Panc1 (cell line): ENCODE results near the gene LENG8. TPM values are rescaled to one million over a fixed set of nuclear protein-coding genes. Genes with fewer than 3 reads are reported as not detected.

Experiments
- ATAC-seq: fragments of 200-7000 bp; cut with Tn5 transposase; 2 replicates; pipeline ENCODE4 v1.9.1; 2020; ENCODE audit warnings: mild to moderate bottlenecking, moderate library complexity
- BruUV-seq: library from RNA; stranded (reverse); fragments of 400-500 nt; replicated peaks from 2 replicates; lab custom pipeline; 2021; lab: Mats Ljungman, UMichigan
- CTCF ChIA-PET: fragments of 300-600 bp; sonication (Branson Sonifier 250); formaldehyde crosslinking; loops from one replicate; lab custom pipeline; 2022; ENCODE audit warnings: antibody characterized with exemption; lab: Charles Lee
- POLR2A ChIA-PET: fragments of 300-600 bp; sonication (Branson Sonifier 250); formaldehyde crosslinking; loops from one replicate; lab custom pipeline; 2022; ENCODE audit warnings: antibody characterized with exemption; lab: Charles Lee
- DNase-seq: peaks from one replicate; pipeline ENCODE4 v3.0.0-alpha.2; 2010; ENCODE audit warnings: low read depth, low spot score
- H3K27ac ChIP-seq: 2 replicates; pipeline ENCODE4 v1.5.1; 2011; ENCODE audit warnings: mild to moderate bottlenecking, low read length, inconsistent platforms
- H3K27me3 ChIP-seq: fragments of 200-500 bp; sonication (Bioruptor generic); 2 replicates; pipeline ENCODE4 v1.6.0; 2014; ENCODE audit warnings: low read length, inconsistent platforms; ENCODE audit not compliant: control insufficient read depth, insufficient read depth
- H3K36me3 ChIP-seq: fragments of 200-500 bp; sonication (Bioruptor generic); 2 replicates; pipeline ENCODE4 v1.5.1; 2014; ENCODE audit warnings: inconsistent platforms, mild to moderate bottlenecking, low read length, moderate library complexity; ENCODE audit not compliant: control insufficient read depth, insufficient read depth
- H3K4me1 ChIP-seq: 2 replicates; pipeline ENCODE4 v1.5.1; 2011; ENCODE audit warnings: inconsistent platforms, mild to moderate bottlenecking, low read length, moderate library complexity; ENCODE audit not compliant: control insufficient read depth, insufficient read depth
- H3K4me3 ChIP-seq, 2 experiments: 2 replicates each; pipeline ENCODE4 v1.5.1; 2011 to 2012; ENCODE audit warnings: low read depth in 2 of 2, low read length in 2 of 2, mild to moderate bottlenecking in 2 of 2, inconsistent platforms in 1 of 2, moderate library complexity in 1 of 2
- H3K9me3 ChIP-seq: fragments of 200-500 bp; sonication (Bioruptor generic); 2 replicates; pipeline ENCODE4 v1.5.1; 2014; ENCODE audit warnings: low read depth, mild to moderate bottlenecking, inconsistent platforms, low read length, moderate library complexity; ENCODE audit not compliant: control insufficient read depth, insufficient read depth
- CTCF ChIP-seq: fragments of 450-650 bp; IDR thresholded peaks from 2 replicates; pipeline ENCODE4 v1.5.1; 2017; ENCODE audit warnings: mild to moderate bottlenecking
- POLR2AphosphoS5 ChIP-seq: IDR thresholded peaks from 2 replicates; pipeline ENCODE4 v1.6.1; 2012; ENCODE audit warnings: mild to moderate bottlenecking, low read depth, low read length, moderate library complexity
- SIN3A ChIP-seq: IDR thresholded peaks from 2 replicates; pipeline ENCODE4 v1.6.1; 2012; ENCODE audit warnings: low read depth, mild to moderate bottlenecking, low read length, moderate library complexity, borderline replicate concordance; ENCODE audit not compliant: insufficient read depth
- TCF7L2 ChIP-seq: IDR thresholded peaks from 2 replicates; pipeline ENCODE4 v1.6.1; 2011; ENCODE audit warnings: mild to moderate bottlenecking, low read depth, low read length, inconsistent platforms
- in situ Hi-C: cut with HindIII; loops from 2 replicates; pipeline ENCODE4 v1.10.0; 2016; ENCODE audit warnings: low sequenced_read_pairs, low pct_unique_long_range_greater_than_20kb
- intact Hi-C: fragments of 100-400 bp; cut with micrococcal nuclease; formaldehyde crosslinking; loops from one replicate; pipeline ENCODE4 v1.10.0; 2022; ENCODE audit not compliant: unreplicated experiment
- total RNA-seq: library from RNA; stranded (reverse); gene quantifications from one replicate; pipeline ENCODE4 v1.2.1, GENCODE V29; 2021; ENCODE audit not compliant: unreplicated experiment
- TF ChIP-seq, protein P1 (sequence below), 2 experiments: IDR thresholded peaks; 2 replicates each; pipeline ENCODE4 v1.6.1; 2011 to 2012; ENCODE audit warnings: low read depth in 2 of 2, control low read depth in 1 of 2, low read length in 1 of 2, mild to moderate bottlenecking in 1 of 2, moderate library complexity in 1 of 2; ENCODE audit not compliant: insufficient read depth in 1 of 2

Gene LENG8
- total RNA-seq, 1 experiment from 2014 or later: 268 TPM

- peaks cover 20% of the 10 kb centered on the region for H3K4me1 ChIP-seq
- H3K27ac ChIP-seq: no peak overlapping the region
- no peak overlapping the region for H3K4me3 ChIP-seq
- ChIA-PET CTCF (interaction anchor here (0.6 to 1.1 kb wide), 2 partner anchors 34 to 268 kb away, joined by 4 to 5 read pairs; no protein-coding TSS in a partner anchor), POLR2A (no interaction called here)
- intact Hi-C loops (no loop called here), in situ Hi-C loops (no loop called here)
- TF ChIP-seq, protein P1, sequence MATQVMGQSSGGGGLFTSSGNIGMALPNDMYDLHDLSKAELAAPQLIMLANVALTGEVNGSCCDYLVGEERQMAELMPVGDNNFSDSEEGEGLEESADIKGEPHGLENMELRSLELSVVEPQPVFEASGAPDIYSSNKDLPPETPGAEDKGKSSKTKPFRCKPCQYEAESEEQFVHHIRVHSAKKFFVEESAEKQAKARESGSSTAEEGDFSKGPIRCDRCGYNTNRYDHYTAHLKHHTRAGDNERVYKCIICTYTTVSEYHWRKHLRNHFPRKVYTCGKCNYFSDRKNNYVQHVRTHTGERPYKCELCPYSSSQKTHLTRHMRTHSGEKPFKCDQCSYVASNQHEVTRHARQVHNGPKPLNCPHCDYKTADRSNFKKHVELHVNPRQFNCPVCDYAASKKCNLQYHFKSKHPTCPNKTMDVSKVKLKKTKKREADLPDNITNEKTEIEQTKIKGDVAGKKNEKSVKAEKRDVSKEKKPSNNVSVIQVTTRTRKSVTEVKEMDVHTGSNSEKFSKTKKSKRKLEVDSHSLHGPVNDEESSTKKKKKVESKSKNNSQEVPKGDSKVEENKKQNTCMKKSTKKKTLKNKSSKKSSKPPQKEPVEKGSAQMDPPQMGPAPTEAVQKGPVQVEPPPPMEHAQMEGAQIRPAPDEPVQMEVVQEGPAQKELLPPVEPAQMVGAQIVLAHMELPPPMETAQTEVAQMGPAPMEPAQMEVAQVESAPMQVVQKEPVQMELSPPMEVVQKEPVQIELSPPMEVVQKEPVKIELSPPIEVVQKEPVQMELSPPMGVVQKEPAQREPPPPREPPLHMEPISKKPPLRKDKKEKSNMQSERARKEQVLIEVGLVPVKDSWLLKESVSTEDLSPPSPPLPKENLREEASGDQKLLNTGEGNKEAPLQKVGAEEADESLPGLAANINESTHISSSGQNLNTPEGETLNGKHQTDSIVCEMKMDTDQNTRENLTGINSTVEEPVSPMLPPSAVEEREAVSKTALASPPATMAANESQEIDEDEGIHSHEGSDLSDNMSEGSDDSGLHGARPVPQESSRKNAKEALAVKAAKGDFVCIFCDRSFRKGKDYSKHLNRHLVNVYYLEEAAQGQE (IDR thresholded peaks at IDR 0.05; ENCODE audit: insufficient read depth in 1 of 2, low read depth in 2 of 2, low read length in 1 of 2): no peak
- no peak for TF ChIP-seq TCF7L2
- no peak for TF ChIP-seq SIN3A
- TF ChIP-seq POLR2AphosphoS5: no peak
- TF ChIP-seq CTCF: no peak
- DNase-seq: no peak
- H3K36me3 ChIP-seq: no peaks in the 10 kb centered on the region
- BruUV-seq: no TSS peak
- no peaks in the 10 kb centered on the region for H3K27me3 ChIP-seq
- no peak for ATAC-seq
- H3K9me3 ChIP-seq: no peaks in the 10 kb centered on the region
Measured at GRCh38 chr19:54425382-54425723, 23.6 kb upstream of the LENG8 start.

DNA sequence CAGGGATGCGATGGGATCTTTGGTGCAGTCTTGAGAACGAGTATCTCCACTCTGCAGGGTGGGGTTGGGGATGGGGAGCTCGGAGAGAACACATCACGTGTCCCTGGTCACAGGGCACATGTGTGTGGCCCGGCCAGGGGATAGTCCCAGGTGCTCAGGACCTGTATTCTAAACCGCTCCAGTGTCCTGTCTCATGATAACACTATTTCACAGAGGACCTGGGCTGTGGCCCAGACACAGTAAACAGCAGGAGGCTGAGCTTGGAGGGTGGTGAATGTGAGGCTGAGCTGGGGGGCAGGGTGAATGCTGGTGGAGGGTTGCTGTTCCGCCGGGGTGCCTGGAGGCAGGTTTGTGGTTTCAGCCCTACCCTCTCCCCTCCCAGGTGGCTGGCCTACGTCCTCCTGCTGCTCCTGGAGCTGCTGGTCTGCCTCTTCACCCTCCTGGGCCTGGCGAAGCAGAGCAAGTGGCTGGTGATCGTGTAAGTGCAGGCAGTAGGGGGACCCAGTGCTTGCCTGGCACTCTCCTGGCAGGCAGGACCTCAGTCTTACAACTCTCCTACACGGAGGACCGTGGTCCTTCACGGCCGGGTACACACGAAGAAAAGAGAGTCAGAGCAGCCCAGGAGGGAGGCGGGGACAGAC is 22.6 kb upstream of the LENG8 start:
- H3K27me3 ChIP-seq: no peaks in the 10 kb centered on the region
- ATAC-seq: peak; percentile 36

More for the DNA sequence above, 22.6 kb upstream of the LENG8 start:
- POLR2A ChIA-PET: no interaction called here
- DNase-seq: no peak
- no peaks in the 10 kb centered on the region for H3K36me3 ChIP-seq
- in situ Hi-C loops: no loop called here
- TF ChIP-seq CTCF: no peak
- TF ChIP-seq, protein P1 (IDR thresholded peaks at IDR 0.05; ENCODE audit: insufficient read depth in 1 of 2, low read depth in 2 of 2, low read length in 1 of 2): no peak
- TF ChIP-seq SIN3A: no peak
- H3K9me3 ChIP-seq: no peaks in the 10 kb centered on the region
- no peak overlapping the region for H3K4me3 ChIP-seq
- BruUV-seq: no TSS peak
- peaks cover 23% of the 10 kb centered on the region for H3K4me1 ChIP-seq
- H3K27ac ChIP-seq: no peak overlapping the region
- intact Hi-C loops: no loop called here
- CTCF ChIA-PET: no interaction called here
